GM18873 (cell line): ENCODE results near the gene A2ML1.
"Not testable (repeated sequence)": the region's sequence is repeated elsewhere in the genome, so short reads cannot be mapped to it uniquely, and the experiment has no call there.

Experiments
- ATAC-seq: cut with Tn5 transposase; IDR thresholded peaks from one replicate; pipeline ENCODE4 v1.9.1; 2021; ENCODE audit warnings: mild to moderate bottlenecking, moderate library complexity, moderate number of reproducible peaks; ENCODE audit not compliant: unreplicated experiment, low FRiP score

The A2ML1 gene

DNA sequence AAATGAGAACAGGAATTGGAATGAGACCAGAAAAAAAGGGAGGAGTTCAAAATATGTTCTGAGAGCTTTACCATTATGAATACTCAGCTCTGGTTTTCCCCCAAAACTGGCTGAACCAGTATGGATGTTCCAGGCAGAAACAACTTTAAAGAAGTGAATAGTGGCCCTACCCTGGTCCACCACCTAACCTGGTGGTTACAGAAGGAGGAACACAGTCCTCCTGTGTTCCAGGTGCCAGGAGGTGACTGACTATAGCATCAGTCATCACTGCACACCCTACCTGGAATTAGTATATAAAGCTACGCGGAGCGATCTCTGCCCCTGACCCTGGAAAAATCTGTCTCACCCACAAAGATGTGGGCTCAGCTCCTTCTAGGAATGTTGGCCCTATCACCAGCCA is at the start of gene A2ML1:
Gene A2ML1, plus strand, starts transcription at position 324 of the 400 bp plus-strand sequence. Its CDS starts 31 bp downstream, at position 355.
- ATAC-seq: no peak

DNA sequence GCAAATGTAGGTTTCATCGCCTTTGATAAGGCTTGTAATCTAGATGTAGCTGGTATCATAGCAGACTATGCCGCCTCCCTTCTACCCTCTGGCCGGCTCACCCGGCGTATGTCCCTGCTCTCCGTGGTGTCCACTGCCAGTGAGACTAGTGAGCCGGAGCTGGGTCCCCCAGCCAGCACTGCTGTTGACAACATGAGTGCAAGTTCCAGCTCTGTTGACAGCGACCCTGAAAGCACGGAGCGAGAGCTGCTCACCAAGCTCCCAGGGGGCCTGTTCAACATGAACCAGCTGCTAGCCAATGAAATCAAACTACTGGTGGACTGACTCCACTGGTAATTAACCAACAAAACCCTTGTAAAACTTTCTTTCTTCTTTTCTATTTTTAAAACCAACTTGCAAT is 49.0 kb upstream of the A2ML1 start:
- no peak for ATAC-seq

GRCh38 chr12:8779281-8779680 is 43.1 kb upstream of the A2ML1 start:
- no peak for ATAC-seq

- ATAC-seq: no peak
These were observed 42.6 kb upstream of the A2ML1 start for GRCh38 chr12:8779862-8780261.

DNA sequence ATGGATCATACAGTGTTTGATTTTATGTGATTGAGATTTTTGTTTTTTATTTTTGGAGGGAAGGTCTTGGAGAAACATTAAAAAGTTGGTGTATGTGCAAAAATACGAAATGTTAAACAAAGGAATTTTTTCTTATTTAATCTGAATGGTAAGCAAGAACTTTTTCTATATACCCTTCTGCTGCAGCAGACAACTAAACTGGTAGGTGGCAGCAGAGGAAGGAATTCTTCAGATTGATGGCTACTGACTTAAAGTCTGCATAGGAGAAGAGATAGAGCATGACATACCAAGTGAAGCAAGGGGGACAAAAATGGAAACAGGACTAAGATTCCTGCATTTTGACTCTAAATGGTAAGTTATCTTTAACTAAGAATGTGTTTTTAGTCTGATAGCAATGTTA is 42.0 kb upstream of the A2ML1 start:
- no peak for ATAC-seq

DNA sequence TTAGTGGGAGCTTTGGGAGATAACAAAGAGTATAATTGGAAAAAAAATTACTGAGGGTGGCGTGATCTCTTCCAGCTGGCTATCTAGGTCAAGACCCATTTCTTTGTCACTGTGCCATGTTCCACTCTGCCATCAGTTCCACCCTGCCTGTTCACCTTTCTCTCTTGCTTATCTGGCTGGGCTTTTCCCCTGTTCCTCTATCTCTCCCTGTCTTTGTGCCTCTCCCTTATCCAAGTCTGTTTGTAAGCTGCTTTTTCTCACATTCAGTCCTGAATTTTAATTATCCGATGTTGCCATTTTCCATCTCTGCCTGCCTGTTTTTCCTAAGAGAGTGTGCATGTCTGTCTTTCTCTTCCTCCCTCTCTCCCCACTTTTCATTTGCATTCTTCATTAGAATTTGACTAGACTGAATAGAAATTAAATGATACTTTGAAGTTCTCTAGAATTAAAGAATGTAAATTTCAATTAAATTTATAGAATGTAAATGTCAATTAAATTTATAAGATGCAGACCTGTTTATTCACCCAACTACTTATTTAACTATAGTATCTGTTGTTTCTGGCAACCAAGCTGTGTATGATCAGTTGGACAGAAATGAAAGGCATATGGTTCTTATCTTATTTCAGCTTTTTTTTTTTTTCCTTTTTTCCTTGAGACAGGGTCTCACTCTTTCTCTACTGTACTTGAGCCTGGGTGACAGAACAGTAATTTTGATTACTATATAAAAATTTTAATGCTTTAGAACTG is 40.9 kb upstream of the A2ML1 start:
- no peak for ATAC-seq

GRCh38 chr12:8784290-8784888 is 38.0 kb upstream of the A2ML1 start:
- ATAC-seq: no peak

GRCh38 chr12:8785499-8785898 is 36.9 kb upstream of the A2ML1 start:
- no peak for ATAC-seq

- ATAC-seq: not testable (repeated sequence)
These were observed 35.2 kb upstream of the A2ML1 start for GRCh38 chr12:8787206-8787605.

DNA sequence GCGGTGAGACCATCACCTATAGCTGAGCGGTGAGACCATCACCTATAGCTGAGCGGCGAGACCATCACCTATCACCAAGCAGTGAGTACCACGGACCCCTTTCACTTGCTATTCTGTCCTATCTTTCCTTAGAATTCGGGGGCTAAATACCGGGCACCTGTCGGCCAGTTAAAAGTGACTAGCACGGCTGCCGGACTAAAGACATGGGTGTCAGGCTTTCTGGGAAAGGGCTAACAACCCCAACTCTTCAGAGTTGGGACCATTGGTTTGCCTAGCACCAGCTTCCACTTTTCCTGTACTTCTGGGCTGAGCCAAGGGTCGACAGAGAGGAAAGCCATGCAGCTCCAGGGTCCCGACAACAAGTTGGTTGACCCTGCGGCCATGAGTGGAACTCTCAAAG is 33.7 kb upstream of the A2ML1 start:
- ATAC-seq: not testable (repeated sequence)

DNA sequence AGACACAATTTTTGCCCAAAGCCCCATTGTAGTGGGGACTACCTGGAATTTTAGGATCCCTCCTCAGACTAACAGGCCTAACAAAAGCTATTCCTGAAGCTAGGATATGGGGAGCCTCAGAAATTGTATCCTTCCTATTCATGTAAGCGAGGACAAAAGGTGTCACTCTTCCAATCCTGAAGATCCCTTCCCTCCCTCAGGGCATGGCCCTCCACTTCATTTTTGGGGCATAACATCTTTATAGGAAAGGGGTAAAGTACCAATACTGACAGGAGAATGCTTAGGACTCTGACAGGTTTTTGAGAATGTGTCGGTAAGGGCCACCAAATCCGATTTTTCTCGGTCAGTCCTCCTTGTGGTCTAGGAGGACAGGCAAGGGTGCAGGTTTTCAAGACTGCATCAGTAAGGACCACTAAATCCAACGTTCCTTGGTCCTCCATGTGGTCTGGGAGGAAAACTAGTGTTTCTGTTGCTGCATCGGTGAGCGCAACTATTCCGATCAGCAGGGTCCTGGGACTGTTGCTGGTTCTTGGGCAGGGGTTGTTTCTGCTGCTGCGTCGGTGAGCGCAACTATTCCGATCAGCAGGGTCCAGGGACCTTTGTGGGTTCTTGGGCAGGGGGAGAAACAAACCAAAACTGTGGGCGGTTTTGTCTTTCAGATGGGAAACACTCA is 32.9 kb upstream of the A2ML1 start:
- not testable (repeated sequence) for ATAC-seq

GRCh38 chr12:8793226-8793625 is 29.2 kb upstream of the A2ML1 start:
- ATAC-seq: not testable (repeated sequence)

GRCh38 chr12:8794611-8795010 is 27.8 kb upstream of the A2ML1 start:
- ATAC-seq: not testable (repeated sequence)

- ATAC-seq: no peak
These were observed 25.4 kb upstream of the A2ML1 start for GRCh38 chr12:8796831-8797626.

- ATAC-seq: not testable (repeated sequence)
These were observed 21.2 kb upstream of the A2ML1 start for GRCh38 chr12:8801213-8801612.

DNA sequence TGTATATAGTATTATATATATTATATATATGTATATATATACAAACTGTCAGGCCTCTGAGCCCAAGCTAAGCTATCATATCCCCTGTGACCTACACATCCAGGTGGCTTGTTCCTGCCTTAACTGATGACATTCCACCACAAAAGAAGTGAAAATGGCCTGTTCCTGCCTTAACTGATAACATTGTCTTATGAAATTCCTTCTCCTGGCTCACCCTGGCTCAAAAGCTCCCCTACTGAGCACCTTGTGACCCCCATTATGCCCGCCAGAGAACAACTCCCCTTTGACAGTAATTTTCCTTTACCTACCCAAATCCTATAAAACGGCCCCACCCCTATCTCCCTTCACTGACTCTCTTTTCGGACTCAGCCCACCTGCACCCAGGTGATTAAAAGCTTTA is 17.6 kb upstream of the A2ML1 start:
- ATAC-seq: not testable (repeated sequence)

DNA sequence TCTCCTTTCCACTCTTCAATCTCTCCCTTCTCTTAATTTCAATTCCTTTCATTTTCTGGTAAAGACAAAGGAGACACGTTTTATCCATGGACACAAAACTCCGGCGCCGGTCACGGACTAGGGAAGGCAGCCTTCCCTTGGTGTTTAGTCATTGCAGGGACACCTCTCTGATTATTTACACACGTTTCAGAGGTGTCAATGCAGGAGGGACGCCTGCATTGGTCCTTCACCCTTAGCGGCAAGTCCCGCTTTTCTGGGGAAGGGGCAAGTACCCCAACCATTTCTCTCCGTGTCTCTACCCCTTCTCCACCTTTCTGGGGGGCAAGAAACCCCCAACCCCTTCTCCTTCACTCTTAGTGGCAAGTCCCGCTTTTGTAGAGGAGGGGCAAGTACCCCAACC is 16.9 kb upstream of the A2ML1 start:
- ATAC-seq: not testable (repeated sequence)

DNA sequence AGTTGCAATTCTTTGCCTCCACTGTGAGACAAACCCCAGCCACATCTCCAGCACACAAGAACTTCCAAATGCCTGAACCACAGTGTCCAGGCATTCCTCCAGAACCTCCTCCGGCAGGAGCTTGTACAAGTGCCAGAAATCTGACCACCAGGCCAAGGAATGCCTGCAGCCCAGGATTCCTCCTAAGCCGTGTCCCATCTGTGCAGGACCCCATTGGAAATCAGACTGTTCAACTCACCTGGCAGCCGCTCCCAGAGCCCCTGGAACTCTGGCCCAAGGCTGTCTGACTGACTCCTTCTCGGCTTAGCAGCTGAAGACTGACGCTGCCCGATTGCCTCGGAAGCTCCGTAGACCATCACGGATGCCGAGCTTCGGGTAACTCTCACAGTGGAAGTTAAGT is 15.3 kb upstream of the A2ML1 start:
- not testable (repeated sequence) for ATAC-seq

DNA sequence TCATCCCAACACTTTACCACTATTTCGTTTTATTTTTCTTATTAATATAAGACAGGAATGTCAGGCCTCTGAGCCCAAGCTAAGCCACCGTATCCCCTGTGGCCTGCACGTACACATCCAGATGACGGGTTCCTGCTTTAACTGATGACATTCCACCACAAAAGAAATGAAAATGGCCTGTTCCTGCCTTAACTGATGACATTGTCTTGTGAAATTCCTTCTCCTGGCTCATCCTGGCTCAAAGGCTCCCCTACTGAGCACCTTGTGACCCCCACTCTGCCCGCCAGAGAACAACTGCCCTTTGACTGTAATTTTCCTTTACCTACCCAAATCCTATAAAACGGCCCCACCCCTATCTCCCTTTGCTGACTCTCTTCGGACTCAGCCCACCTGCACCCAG is 12.3 kb upstream of the A2ML1 start:
- ATAC-seq: not testable (repeated sequence)

DNA sequence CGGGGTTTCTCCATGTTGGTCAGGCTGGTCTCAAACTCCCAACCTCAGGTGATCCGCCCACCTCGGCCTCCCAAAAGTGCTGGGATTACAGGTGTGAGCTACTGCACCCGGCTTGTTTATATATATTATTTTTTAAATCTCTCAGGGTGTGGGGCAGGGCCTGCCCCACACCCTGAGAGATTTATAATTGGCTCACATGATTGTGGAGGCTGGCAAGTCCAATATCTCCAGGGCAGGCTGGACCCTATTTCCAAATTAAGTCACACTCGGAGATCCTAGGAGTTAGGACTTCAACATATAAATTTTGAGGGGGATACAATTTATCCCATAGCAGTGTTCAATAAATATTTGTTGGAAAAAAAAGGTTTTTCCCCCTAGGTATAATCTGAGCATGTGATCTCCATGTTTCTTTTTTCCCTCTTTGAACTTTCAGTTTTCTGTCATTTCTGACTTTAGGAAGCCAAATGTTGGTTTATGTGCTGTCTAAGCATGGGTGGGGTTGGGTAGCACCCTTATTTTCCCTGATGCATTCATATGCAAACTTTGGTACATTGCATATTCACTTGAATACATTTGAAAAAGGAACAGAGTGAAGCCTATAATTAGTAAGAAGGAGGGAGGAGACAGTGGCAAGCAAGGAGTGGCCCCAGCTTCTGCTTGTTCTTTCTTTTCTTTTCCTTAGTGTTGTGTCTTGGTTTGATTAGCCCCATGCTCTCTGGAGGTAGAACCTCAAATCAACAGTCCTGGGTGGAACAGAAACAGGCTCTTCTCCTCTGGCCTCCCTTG is 8.7 kb upstream of the A2ML1 start:
- ATAC-seq: no peak
